Activated gamma-delta T cell (primary cell): ENCODE measurements around the gene COPZ2.
A peak's percentile ranks its signal among the peaks of the same experiment; 100 is the strongest.
"Not testable (repeated sequence)": the region's sequence is repeated elsewhere in the genome, so short reads cannot be mapped to it uniquely, and the experiment has no call there.

ENCODE experiments used
- DNase-seq: peaks from one replicate; lab custom pipeline; 2025; lab: John Stamatoyannopoulos, UW

Gene COPZ2

DNA sequence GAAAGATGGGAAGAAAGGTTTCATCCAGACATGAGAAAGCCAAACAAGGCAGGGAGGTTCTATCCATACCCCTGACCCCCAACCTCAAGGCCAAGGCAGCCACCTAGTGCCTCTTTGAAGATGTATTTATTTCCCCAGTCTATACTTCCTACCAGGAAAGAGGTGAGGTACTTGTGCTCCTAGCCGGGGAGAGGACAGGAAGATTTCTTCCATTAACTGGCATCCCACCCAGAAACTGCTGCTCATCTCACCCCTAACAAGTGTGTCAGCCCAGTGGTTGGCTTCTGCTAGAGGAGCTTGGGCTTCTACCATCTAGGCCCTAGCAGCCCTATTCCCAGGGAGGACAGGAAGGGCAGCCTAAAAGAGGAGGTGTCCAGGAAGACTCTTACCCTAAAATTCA lies 8.9 kb downstream of the COPZ2 start:
- no peak for DNase-seq

DNA sequence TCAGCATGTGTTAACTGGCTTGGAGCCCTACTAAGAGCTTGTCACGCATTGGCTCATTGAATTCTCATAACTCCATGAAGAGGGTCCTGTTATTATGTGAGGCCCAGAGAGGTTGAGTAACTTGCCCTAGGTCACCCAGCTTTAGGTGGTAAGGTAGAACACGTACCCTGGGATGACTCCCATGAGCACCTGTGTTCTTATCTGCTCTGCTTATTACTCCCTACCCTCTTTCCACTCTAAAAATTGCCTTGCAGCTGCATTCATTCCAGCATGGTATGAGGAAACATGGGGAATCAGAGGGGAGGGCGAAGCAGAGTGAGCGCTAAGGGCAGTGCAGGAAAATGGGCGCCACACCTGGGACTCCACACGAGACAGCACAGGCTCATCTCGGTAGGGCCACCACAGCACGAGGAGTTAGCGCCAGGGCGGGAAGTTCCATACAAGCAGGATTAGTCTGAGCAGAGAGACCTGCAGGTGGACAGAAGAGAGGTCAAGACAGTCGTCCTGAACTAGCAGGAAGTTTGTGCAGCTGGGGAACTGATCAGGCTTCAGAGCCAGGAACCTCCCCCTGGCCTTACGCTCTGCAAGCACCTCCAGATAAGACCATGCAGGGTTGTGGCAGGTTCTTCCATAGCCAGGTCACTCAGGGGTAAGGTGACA lies 10.1 kb downstream of the COPZ2 start:
- no peak for DNase-seq

DNA sequence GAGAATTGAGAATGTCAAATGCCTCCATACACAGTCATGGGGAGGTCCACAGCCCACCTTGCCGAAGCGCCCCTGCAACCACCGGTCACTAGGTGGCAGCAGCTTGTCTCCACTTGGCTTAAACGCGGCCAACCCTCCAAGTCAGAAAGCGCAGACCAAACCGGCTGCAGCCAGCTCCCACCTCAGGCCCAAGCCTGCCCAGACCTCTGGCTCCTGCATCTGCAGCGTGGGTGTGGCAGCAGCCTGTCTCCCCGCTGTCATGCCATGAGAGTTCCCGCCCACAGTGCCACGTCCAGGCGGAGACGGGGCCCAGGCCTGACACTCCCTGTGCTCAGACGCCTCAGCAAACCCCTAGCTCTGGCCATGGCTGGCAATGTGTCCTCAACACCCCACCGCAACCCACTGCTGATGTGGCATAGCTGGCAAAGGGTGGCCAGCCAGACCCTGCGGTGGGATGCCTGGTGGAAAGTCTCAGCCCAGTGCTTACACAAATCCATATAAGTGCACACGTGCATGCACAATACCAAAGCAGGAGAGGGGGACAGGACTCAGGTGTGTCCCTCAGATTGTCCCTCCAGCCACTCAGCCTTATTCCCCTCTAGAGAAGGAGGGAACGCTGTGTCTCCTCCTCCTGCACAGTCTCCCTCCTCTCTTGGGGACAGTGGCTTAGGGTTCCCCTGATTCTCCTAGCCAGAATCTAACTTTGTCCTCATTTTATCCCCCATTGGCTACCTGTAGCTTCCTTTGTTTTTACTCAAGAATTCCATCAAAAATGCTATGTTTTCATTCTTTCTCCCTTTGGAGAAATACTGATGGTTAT lies 10.9 kb downstream of the COPZ2 start:
- peak; percentile 28 for DNase-seq

DNA sequence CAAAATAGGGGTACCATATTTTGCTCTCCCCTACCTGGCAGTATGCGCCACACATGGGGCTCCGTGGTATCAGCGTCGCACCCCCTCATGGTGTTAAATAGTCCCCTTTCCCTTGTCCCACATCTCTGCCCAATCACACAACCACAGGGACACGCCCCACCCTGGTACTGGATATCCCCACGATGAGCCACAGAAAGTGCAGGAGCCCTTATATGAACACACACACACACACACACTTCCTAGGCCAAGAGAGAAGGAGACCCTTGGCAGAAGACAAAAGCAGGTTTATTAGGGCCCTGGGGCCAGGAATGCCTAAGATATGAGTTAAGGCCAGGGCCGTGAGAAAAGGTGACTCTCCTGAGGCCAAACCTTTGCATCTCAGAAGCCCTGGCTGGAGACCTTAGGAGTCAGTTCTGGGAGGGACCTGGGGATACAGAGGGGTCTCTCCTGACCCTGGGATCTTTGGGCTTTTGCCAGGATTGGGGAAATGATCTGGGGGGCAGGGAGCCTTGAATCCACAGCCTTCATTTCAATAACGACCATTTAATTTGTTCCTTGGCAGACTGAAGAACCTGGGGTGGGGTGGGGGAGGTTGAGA lies 11.6 kb downstream of the COPZ2 start:
- DNase-seq, result no peak

DNA sequence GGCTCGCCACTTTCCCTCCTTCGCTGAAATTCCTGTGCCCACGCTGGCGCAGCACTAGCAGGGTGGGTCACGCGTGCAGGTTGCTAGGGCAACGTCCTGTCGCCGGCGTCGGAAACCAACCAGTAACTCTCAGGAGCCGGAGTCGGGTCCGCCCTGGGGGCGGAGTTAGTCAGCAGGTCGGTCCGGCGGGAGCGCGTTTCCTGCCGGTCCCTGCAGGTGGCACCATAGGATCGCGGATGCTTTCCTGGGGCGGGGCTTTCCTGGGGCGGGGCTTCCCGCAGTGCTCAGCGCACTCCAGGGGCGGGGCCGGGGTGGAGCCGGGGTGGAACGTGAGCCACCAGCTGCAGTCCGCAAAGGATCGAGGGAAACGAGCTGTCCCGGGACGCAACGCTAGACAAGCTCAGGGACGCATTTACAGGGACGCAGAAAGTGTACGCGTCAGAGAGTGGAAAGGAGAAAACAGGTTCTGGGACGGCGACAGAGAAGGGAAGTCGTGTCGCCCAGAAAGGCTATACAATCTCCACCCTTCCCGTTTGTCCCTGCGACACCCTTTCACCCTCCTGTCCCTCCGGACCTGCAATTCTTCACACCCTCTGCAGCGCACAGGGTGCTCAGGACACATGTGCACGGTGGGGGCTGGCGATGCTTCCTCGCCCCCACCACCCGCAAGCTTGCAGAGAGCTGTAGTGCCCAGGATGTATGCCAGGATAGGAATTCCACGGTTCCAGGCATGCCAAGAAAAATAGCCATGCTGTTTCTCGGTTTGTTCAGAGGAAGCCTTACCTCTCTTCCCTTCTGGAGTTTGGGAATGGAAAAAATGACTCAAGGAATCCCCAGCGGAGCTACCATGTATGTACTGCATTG lies 12.3 kb downstream of the COPZ2 start:
- DNase-seq, result peak; percentile 94

DNA sequence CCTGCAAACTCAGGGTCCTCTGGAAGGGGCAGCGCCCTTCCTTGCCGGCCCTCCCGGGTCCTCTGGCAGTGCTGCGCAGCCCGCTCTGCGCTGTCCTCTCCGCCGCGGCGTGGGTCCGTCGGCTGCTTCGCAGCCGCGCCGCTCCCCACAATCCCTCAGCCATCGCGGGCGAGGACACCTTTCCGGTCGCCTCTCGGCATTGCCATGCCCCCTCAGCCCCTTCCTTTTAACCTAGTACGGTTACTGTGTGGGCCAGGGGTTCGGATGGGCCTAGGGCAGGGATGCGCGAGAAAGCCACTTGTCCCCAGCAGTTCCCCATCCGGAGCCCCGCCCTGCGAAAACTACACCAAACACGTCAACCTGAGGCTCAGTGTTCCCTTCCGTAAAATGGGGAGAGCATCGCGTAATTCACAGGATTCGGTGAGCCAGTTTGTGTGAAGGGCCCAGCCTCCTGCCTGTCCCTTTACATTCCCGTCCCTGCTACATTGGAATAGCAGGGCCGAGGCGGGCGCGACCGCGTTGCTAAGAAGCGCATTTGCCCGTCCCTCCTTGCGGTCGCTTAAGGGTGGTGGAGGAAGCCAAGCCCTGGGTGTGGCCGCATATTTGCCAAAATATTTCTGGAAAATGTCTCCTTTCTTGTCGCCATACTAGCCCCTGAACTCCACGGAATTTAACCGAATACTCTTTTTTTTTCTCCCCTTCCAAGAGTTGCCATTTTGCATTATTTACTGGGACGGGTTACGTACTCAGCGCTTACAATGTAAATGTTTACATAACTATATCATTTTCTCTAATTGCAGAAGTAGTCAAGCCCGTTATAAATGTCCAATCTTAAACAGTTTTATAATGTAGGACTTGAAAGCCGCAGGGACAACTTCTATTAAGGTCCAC lies 13.2 kb downstream of the COPZ2 start:
- DNase-seq, result peak; percentile 36

DNA sequence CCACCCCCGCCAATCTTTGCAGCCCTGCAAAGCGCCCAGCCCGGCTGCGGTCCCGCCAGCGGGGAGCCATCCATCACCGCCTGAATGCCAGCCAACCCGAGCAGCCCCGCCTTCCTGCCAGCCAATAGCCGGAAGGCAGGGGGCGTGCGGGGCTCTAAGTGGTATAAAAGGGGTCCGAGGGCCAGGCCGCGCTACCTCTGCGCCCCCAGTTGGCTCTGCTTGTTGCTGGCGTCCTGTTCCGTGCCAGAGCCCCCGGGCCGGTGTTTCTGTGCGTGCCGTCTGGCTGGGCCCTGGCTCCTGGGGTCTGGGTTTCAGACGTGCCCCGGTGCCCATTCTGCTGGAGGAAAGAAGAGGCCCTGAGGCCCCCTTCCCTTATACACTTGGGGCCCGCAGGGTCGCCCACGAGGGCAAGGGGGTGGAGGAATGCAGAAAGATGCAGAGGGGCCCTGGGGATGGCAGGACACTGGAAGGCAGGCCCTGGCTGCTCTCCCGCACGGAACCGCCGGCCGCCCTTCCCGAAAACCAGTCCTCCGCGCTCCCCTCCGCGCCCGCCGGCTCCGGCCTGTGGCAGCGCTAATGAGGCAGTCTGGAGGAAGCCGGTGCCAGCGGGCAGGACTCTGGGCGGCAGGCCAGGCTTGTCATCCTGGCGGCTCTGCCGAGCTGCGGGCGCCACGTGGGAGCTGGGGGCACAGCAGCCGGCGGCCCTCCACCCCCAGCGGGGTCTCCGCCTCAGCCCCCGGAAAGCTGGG lies 14.0 kb downstream of the COPZ2 start:
- DNase-seq, result peak; percentile 36

DNA sequence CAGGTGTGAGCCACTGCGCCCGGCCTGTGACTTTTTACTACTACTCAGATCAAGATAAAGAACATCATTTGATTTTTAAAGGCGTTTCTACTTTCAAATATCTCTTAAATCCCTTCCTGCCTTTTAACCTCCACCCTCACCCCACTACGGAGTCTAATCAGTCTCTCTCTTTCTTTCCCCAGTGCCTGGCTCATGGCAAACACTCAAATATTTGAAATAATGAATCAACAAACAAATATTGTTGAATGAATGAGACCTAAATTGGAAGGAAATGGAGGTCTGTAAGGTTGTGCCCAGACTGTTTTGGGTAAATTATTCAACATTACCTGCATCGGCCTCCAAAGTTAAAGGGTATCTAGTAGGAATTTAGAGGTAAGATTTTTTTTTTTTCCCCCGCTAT lies 14.7 kb downstream of the COPZ2 start:
- DNase-seq, result no peak

DNA sequence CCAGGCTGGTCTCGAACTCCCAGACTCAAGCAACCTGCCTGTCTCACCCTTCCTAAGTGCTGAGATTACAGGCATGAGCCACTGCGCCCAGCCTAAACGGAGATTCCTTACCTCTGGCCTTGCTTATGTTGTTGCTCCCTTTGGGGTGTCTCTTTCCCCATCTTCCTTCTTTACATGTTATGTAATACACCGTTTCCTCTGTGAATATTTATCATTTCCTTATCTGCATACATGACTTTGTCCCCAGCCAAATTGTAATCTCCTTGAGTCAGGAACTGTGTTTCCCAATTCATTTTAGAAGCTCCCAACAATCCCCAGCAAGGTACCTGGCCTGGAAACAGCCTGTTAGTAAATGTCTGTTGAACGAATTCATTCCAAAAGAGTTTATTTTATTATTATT lies 15.7 kb downstream of the COPZ2 start:
- no peak for DNase-seq

DNA sequence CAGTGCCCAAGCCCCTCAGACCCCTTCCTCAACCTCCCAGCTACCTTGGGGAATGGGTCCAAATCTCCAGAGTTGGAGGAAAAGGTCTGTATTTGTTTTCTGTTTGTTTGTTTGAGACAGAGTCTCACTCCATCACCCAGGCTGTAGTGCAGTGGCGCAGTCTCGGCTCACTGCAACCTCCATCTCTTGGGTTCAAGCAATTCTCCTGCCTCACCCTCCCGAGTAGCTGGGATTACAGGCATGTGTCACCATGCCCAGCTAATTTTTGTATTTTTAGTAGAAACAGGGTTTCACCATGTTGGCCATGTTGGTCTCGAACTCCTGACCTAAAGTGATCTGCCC lies 19.8 kb downstream of the COPZ2 start:
- not testable (repeated sequence) for DNase-seq

DNA sequence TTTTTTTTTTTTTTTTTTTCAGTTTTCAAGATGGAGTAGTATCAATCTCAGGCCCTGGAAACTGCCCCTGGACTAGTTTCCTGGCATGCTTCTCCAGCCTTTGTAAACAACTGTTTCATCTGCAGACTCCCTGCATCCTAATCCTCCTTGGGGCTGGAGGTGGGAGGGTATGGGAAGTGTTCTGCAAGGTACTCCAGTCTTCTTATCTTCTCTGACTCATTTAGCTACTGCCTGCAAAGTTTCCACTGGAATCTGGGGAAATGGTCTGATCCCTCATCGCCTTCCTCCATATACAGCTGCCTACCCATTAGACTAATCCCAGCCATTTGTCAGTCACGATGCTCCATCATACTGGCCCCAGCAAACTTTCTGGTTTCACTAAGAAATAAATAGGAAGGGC lies 21.5 kb downstream of the COPZ2 start:
- no peak for DNase-seq

DNA sequence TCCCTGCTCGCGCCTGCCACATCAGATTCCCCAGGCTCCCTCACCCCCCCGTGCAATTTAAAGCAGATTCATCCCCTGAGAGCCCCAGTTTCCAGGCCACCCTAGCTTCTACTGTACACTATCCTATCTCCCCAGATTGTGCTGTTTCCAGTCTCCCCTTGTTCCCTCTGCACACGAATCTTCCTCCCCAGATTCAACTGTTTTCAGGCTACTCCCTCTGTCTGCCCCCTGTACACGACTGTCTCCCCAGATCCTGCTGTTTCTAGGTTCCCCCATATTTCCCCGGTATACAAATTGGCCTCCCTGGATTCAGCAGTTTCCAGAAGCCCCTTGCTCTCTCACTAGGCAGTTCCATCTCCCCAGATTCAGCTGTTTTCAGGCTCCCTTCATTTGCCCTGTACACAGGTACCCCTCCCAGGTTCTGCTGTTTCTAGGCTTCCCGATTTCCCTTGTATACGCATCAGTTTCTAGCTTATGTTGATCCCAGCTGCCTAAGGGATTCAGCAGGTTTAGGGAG lies 22.9 kb downstream of the COPZ2 start:
- DNase-seq, result no peak

DNA sequence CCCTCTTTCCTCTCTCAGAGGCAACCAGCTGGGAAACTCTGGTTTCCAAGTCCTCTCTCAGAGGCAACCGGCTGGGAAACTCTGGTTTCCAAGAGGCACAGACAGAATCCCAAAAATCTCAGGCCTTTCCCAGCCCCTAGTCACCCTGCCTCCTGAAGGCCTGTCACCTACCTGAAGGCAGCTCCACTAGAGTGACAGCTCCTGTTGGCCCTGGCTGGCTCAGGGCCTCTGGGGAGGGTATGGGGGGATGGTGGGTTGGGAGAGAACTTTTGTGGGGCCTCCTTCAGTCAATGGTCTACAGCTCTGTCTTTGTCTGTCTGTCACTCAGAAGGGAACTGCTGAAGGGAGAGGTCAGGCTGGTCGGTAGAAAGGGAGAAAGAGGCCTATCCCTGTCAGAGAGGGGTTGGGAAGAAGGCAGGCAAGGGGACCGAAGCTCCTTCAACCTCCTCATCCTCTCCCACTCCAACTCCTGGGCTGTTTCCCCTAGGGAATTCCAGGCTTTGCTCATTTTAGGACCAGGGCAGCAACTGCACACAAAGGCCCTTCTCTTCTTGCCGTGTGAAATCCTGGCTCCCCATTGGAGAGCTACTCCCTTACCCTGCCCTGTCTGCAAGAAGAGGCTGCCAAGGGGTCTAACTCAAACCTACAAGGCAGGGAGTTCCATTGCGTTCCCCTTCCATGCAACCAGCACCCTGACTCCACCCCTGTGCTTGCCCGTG lies 23.6 kb downstream of the COPZ2 start:
- DNase-seq, result no peak

DNA sequence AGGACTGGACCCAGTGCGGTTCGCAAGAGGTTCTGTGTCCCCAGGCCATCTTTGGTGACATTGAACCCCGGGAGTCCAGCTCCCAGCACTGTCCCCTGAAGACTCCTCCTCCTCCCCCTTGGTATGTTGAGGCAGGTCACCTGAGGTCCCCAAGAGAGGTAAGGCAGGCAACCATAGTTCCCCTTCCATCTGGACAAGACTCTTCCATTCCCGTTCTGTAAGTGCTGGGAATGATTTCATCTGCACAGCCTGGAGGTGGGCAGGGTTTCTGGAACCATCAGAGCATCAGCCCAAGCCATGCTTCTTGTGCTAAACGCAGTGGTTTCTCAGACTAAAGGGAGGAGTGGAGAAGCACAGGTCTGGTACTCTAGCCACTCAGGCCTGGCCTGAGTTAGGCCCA lies 24.9 kb downstream of the COPZ2 start:
- no peak for DNase-seq

DNA sequence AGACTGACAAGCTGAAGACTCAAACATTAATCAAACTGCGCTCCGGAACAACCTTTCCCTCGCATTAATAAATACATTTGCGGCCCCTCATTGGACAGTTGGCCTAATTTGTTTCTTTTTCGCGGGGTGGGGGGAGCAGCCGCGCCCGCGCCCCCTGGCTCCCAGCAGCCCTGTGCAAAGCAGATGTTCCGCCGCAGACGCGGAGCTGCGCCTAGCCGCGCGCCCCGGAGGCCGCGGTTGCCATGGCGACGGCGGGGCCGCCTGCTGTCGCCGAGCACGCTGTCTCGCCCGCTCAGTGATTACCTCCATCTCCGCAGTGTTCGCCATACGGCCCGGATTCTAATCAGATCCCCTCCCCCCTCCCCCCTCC lies 25.5 kb downstream of the COPZ2 start:
- DNase-seq, result peak; percentile 46

DNA sequence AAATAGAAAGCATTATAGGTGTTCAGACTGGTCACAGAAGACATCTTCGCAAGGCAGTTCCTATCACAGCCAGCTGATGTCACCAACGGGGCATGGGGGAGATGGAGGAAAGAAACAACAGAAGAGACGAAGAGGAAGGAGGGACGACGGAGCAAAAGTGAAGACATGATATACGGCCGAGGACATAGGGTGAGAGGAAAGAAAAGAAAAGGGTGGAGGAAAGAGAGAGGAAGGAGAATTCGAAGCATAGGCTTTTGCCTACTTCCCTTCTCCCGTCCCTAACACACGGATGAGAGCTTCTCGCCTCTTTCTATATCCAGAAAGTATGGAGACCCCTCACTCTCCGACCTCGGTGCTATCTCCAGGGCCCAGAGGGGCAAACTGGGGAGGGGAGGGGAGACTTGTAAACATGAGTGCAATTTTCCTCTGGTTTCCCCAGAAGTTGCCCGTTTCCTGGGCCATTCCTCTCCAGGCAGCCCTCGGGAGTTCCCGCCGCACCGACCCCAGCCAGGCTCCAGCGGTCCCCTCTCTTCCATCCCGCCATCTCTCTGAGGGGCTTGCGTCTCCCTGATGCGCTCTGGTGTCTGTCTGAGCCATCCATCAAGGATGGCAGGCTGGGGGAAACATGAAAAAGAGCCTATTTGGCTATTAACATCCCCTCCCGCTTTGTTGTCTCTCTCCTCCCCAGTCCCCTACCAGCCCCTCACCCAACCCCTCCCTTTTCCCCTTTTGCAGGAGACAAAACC lies 26.0 kb downstream of the COPZ2 start:
- no peak for DNase-seq

DNA sequence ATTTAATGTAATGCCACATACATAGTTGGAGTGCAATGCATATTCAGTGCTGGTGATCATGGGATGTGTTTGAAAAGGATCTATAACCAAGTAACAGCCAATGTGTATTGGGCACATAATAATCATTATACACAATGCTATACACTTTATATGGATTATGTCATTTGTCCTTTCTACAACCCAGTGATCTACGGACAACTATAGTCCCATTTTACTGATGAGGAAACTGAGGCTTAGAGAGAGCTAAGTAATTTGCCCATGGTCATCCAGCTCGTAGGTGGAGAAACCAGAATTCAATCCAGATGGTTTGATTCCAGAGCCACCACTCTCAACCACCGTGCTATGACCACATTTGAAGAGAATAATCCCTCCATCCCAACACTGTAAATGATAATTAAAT lies 27.4 kb downstream of the COPZ2 start:
- no peak for DNase-seq

DNA sequence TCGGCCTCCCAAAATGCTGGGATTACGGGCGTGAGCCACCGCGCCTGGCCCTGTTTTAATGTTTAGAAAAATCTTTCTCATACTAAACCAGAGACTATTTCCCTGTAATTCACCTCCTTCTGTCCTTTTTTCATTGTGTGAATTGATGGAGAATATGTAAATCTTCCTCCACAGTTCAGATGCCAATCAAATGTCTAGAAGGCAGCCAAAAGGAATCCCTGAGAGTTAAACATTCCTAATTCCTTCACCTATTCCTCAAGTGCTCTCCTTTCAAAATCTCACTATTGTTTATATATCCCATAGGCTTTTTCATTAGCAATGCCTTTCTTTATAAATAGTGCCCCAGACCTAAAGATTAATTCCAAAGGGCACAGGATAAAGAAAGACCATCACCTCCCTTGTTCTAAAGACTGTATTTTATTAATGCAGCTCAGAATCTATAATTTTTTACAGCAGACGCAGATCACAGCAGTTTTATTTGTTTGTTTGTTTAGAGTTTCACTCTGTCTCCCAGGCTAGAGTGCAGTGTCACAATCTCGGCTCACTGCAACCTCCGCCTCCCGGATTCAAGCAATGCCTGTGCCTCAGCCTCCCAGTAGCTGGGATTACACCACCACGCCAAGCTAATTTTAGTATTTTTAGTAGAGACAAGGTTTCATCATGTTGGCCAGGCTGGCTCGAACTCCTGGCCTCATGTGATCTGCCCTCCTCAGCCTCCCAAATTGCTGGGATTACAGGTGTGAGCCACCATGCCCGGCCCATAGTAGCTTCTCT lies 30.5 kb downstream of the COPZ2 start:
- no peak for DNase-seq
